SK-N-MC (cell line): ENCODE results near the gene PAK4.

ENCODE experiments used
- EZH2 ChIP-seq: fragments of 200-600 bp; sonication (generic); IDR thresholded peaks from one replicate; pipeline ENCODE4 v1.6.1; 2017; ENCODE audit warnings: antibody characterized with exemption
- FOXP2 ChIP-seq: optimal IDR thresholded peaks from 2 replicates; pipeline ENCODE3; 2011; ENCODE audit warnings: mild to moderate bottlenecking, moderate library complexity; ENCODE audit not compliant: insufficient read depth; ENCODE audit errors: extremely low read length, control extremely low read depth
- POLR2AphosphoS5 ChIP-seq: IDR thresholded peaks from 2 replicates; pipeline ENCODE4 v1.6.1; 2012; ENCODE audit warnings: mild to moderate bottlenecking, low read depth, low read length, borderline replicate concordance

DNA sequence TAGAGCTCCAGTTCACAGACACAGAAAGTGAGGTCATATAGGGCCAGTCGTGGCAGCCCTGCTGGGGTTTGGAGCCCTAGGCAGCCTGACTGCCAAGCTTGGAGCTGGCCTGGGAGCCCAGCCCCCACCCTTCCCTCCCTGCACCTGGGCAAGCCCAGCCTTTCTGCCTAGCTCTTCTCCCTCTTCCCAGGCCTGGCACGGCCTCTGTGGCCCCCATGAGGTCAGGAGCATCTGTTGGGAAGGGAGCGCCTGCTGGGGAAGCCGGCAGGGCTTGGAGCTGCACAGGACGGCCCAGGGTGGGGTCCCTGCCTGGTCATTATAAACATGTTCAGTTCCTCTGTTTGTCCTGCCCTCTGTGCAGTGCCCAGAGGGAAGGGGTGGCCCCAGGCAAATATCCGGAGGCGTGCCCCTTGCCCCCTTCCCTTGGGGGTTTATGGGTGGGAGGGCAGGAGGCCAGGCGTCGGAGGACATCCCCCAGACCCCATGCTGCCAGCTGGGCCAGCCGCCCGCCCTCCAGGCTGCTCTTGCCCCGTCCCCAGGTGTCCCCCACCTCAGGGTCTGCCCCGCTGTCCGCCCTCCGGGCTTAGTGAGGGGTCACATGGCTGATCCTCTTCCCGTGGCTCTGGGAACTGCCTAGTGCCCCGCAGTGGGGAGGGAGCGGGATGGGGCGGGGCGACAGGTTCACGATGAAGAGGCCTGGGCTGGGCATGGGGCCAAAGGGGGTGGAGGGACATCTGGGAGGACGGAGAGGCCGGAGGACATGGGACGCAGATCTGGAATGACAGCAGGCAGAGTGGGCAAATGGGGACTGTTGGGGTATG lies 41.2 kb downstream of the PAK4 start:
- TF ChIP-seq EZH2 (no peak), POLR2AphosphoS5 (no peak), FOXP2 (no peak)
